Type B pancreatic cell (in vitro differentiated cells): ENCODE data around the gene ZNF296. TPM values are rescaled to one million over a fixed set of nuclear protein-coding genes. Genes with fewer than 3 reads are reported as not detected.

ENCODE experiments used
- DNase-seq: peaks from one replicate; pipeline ENCODE4 v3.0.0; 2021; ENCODE audit warnings: mixed read lengths; ENCODE audit not compliant: unreplicated experiment; ENCODE audit errors: extremely low spot score
- H3K27ac Mint-ChIP-seq: 2 replicates; pipeline ENCODE4 v1.8.0; 2021; ENCODE audit warnings: mild to moderate bottlenecking, mixed read lengths
- H3K27me3 Mint-ChIP-seq: 2 replicates; pipeline ENCODE4 v1.8.0; 2021; ENCODE audit warnings: mixed read lengths
- H3K36me3 Mint-ChIP-seq: 2 replicates; pipeline ENCODE4 v1.8.0; 2021; ENCODE audit warnings: mixed read lengths
- H3K4me1 Mint-ChIP-seq: one replicate; pipeline ENCODE4 v1.8.0; 2021; ENCODE audit warnings: mixed read lengths; ENCODE audit not compliant: unreplicated experiment
- H3K4me3 Mint-ChIP-seq: 2 replicates; pipeline ENCODE4 v1.8.0; 2021; ENCODE audit warnings: mild to moderate bottlenecking, mixed read lengths
- H3K9me3 Mint-ChIP-seq: 2 replicates; pipeline ENCODE4 v1.8.0; 2021; ENCODE audit warnings: mixed read lengths
- total RNA-seq: library from RNA; stranded (reverse); gene quantifications from 2 replicates; pipeline ENCODE4 v1.2.1, GENCODE V29; 2021; ENCODE audit warnings: low replicate concordance
- TF ChIP-seq, protein P1 (sequence below): fragments of 200-600 bp; sonication (generic); conservative IDR thresholded peaks from 2 replicates; pipeline ENCODE4 v1.5.0; 2021; ENCODE audit warnings: antibody characterized with exemption, mild to moderate bottlenecking

ZNF296 gene
- total RNA-seq, 1 donor from 2014 or later, result 2.2 TPM

DNA sequence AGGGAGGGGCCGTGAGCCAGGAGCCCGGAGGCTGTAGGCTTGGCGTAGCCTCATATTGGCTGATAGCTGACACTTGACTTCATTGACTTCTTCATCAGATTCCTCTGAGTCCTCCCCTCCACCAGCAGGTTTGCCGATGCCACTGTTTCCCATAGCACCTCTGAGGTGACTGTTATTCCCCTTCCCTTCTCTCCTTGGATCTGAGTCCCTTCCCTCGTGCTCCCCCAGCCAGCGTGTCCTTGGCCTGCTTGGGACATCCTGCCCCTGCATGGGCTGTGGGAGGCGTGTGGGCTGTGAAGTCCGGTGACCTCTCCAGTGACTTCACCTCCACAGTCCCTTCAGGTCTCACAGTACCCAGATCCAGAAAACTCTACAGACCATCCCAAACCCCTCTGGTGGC is 25.5 kb upstream of the ZNF296 start:
- no peaks in the 10 kb centered on the region for H3K36me3 Mint-ChIP-seq
- peak overlapping the region; percentile 89 for H3K27ac Mint-ChIP-seq
- TF ChIP-seq, protein P1, sequence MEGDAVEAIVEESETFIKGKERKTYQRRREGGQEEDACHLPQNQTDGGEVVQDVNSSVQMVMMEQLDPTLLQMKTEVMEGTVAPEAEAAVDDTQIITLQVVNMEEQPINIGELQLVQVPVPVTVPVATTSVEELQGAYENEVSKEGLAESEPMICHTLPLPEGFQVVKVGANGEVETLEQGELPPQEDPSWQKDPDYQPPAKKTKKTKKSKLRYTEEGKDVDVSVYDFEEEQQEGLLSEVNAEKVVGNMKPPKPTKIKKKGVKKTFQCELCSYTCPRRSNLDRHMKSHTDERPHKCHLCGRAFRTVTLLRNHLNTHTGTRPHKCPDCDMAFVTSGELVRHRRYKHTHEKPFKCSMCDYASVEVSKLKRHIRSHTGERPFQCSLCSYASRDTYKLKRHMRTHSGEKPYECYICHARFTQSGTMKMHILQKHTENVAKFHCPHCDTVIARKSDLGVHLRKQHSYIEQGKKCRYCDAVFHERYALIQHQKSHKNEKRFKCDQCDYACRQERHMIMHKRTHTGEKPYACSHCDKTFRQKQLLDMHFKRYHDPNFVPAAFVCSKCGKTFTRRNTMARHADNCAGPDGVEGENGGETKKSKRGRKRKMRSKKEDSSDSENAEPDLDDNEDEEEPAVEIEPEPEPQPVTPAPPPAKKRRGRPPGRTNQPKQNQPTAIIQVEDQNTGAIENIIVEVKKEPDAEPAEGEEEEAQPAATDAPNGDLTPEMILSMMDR, result no peak
- H3K4me3 Mint-ChIP-seq, result peak overlapping the region; percentile 25
- no peaks in the 10 kb centered on the region for H3K27me3 Mint-ChIP-seq
- H3K4me1 Mint-ChIP-seq, result peaks cover 65% of the 10 kb centered on the region
- no peak for DNase-seq
- no peaks in the 10 kb centered on the region for H3K9me3 Mint-ChIP-seq

DNA sequence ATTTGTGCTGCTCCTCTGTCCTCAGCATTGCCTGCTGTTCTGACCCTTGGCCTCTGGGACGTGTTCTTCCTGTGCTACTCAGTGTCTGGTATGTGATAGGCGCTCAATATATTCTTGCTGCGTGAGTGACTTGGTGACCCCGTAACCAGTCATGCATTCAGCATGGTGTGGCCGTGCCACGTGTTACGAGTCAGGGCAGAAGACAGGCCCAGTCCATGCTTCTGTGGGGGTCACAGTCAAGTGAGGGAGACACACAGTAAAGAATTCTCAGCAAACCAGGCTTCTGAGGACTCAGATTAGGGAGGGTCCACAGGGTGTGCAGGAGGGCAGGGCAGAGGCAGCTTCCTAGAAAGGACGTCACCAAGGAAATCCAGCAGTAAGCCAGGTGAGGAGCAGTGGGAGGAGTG is 24.6 kb upstream of the ZNF296 start:
- Mint-ChIP-seq H3K9me3 (no peaks in the 10 kb centered on the region), H3K4me1 (peaks cover 75% of the 10 kb centered on the region), H3K27me3 (no peaks in the 10 kb centered on the region), H3K36me3 (no peaks in the 10 kb centered on the region), H3K4me3 (peak overlapping the region; percentile 45), H3K27ac (peak overlapping the region; percentile 89)
- TF ChIP-seq, protein P1, result no peak
- no peak for DNase-seq

DNA sequence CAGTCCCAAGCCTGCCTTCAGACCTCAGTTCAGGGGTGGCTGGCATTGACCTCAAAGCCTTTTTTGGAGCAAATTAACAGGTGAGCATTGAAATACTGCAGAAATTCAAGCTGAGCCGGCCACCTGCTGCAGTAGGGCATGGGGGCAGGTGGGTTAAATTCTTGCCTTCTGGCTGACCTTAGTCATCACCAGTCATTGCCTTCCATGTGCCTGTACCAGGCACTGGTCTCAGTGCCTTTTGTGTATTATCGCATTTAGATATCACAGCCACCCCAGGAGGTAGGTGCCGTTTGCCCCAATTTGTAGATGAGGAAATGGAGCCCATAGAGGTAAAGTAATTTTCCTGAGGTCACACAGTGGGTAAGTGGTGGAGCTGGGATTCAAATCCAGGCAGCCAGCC is 23.9 kb upstream of the ZNF296 start:
- peaks cover 71% of the 10 kb centered on the region for H3K4me1 Mint-ChIP-seq
- no peaks in the 10 kb centered on the region for H3K9me3 Mint-ChIP-seq
- H3K27ac Mint-ChIP-seq, result peak overlapping the region; percentile 89
- TF ChIP-seq, protein P1, result no peak
- no peaks in the 10 kb centered on the region for H3K36me3 Mint-ChIP-seq
- H3K27me3 Mint-ChIP-seq, result no peaks in the 10 kb centered on the region
- peak overlapping the region; percentile 45 for H3K4me3 Mint-ChIP-seq
- no peak for DNase-seq

DNA sequence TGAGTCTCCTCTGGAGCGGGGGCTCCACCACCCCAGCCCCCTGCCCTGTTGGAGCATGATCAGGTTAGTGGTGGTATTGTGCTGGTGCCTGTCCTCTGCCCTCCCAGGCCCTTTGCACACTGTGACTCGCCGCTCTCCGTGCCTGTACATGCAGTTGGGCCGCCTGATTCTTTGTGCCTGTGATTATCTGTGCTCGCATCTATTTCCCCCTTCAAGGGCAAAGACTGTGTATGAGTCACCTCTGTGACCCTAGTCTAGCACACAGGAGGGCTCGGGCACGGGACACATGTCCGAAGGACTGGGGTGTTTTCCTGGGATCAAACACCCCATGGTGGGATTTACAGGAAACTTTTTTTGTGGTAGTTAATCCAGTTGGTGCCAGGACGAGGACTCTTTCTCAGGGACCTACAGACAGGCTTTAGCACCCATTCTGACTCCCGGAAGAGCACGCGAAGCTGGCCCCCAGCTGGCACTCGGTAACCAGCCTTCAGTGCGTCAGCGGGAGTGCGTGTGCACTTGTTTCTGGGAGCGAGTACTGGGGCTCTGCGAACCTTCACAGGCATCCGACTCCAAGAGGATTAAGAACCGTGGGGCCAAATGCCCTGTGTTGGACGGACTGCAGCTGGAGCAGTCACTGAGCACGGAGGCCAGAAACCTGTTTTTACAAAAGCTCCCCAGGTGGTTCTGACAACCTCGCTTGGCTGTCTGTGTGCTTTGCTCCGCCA is 23.4 kb upstream of the ZNF296 start:
- Mint-ChIP-seq H3K9me3 (no peaks in the 10 kb centered on the region), H3K4me3 (peak overlapping the region; percentile 45), H3K27me3 (no peaks in the 10 kb centered on the region), H3K4me1 (peaks cover 72% of the 10 kb centered on the region), H3K36me3 (no peaks in the 10 kb centered on the region), H3K27ac (peak overlapping the region; percentile 89)
- no peak for DNase-seq
- TF ChIP-seq, protein P1, result no peak

DNA sequence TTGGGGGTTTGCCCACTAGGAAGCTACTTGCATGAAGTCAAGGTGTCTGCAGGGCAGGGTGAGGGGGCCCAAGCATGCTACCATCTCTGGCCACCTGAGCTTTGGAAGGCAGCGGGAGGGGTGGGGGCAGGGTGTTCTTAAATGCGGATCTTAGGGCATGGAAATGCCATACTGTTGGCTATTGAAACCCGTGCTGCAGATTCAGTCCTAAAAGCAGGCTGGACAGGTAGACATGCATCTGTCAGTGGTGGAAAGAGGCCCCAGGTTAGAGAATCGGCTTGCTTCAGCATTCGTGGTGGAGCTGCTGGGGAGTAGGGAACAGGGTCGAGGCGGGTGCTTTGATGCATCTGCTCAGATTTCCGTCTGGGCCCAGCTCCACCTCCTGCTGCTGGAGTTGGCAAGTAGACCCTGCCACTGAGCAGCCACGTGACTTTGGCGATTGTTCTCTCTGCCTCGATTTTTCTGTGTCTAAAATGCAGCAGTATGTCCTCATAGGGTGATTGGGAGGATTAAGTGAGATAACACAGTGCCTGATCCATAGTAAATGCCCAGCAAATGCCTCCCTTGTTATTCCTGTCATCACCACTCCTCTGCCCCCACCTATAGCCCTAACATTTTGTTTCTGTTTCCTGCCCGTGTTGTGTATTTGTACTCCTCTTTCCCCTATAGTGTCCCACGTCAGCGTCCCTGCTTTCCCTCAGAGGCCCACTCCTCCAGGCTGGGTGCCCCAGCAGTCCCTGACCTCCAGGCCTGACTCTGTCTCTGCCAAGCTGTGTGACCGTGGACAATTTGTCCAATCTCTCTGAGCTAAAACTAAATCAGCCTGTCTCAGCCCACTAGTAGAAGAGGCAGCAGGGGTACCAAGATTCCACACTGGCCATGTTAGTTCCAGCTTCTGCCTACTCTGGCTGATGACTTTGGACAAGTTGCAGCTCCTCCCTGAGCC is 22.5 kb upstream of the ZNF296 start:
- no peaks in the 10 kb centered on the region for H3K9me3 Mint-ChIP-seq
- H3K27me3 Mint-ChIP-seq, result no peaks in the 10 kb centered on the region
- TF ChIP-seq, protein P1, result no peak
- no peak for DNase-seq
- peak overlapping the region; percentile 89 for H3K27ac Mint-ChIP-seq
- H3K36me3 Mint-ChIP-seq, result no peaks in the 10 kb centered on the region
- H3K4me1 Mint-ChIP-seq, result peaks cover 72% of the 10 kb centered on the region
- peak overlapping the region; percentile 52 for H3K4me3 Mint-ChIP-seq
